Type B pancreatic cell (in vitro differentiated cells): Measurements from ENCODE around the gene VAMP4. TPM values are rescaled to one million over a fixed set of nuclear protein-coding genes. Genes with fewer than 3 reads are reported as not detected.

Experiments
- DNase-seq: peaks from one replicate; pipeline ENCODE4 v3.0.0; 2021; ENCODE audit warnings: mixed read lengths; ENCODE audit not compliant: unreplicated experiment; ENCODE audit errors: extremely low spot score
- H3K27ac Mint-ChIP-seq: 2 replicates; pipeline ENCODE4 v1.8.0; 2021; ENCODE audit warnings: mild to moderate bottlenecking, mixed read lengths
- H3K27me3 Mint-ChIP-seq: 2 replicates; pipeline ENCODE4 v1.8.0; 2021; ENCODE audit warnings: mixed read lengths
- H3K36me3 Mint-ChIP-seq: 2 replicates; pipeline ENCODE4 v1.8.0; 2021; ENCODE audit warnings: mixed read lengths
- H3K4me1 Mint-ChIP-seq: one replicate; pipeline ENCODE4 v1.8.0; 2021; ENCODE audit warnings: mixed read lengths; ENCODE audit not compliant: unreplicated experiment
- H3K4me3 Mint-ChIP-seq: 2 replicates; pipeline ENCODE4 v1.8.0; 2021; ENCODE audit warnings: mild to moderate bottlenecking, mixed read lengths
- H3K9me3 Mint-ChIP-seq: 2 replicates; pipeline ENCODE4 v1.8.0; 2021; ENCODE audit warnings: mixed read lengths
- long read RNA-seq: library from polyadenylated mRNA; unstranded; transcript quantifications from one replicate; pipeline ENCODE4 v2.0.0, GENCODE V29; 2020
- total RNA-seq: library from RNA; stranded (reverse); gene quantifications from 2 replicates; pipeline ENCODE4 v1.2.1, GENCODE V29; 2021; ENCODE audit warnings: low replicate concordance
- TF ChIP-seq, protein P1 (sequence below): fragments of 200-600 bp; sonication (generic); conservative IDR thresholded peaks from 2 replicates; pipeline ENCODE4 v1.5.0; 2021; ENCODE audit warnings: antibody characterized with exemption, mild to moderate bottlenecking

The VAMP4 gene, protein sequence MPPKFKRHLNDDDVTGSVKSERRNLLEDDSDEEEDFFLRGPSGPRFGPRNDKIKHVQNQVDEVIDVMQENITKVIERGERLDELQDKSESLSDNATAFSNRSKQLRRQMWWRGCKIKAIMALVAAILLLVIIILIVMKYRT
- 10.2 TPM in 2 replicates for total RNA-seq
- long read RNA-seq, full-length matches to known transcripts, result 6 of 11 reads
- long read RNA-seq, partial matches to known transcripts, result 1 of 11 reads
- long read RNA-seq, other reads (novel, unspliced or antisense), result 4 of 11 reads

DNA sequence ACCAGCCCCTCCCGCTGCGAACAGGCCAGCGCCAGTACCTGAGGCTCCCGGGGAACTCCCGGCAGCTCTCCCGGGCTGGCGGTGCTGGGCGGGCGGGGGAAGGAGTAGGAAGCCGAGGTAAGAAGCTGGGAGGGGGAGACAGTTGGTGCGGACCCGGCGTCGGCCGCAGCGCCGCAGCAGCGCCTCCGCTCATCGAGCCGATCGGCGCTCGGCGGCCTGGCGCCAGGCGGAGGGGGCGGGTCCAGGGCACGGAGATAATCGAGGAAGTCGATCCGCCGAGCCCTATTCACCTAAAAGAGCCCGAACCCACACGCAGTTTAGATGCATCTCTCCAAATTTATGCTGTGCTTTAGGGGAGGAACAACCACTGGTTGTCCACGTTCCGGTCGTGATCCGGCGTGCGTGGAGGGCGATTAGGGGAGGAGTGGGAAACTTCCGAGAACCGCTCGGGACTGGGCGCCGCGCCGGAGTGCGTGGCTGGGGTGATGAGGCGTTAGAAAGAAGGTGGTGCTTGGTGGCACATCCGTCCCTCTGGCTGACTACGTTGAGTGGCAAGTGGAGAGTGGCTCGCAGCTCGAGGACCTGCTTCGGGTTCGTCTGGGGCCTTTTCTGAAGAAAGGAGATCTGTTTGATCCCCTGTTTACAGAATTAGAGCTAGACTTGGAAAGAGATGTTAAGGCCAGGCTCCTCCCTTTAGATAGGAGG lies at the start of gene VAMP4:
Gene VAMP4 (minus strand): TSS at position 194 of the 705 bp plus-strand sequence. CDS start 3,651 bp downstream, outside the sequence.
- peak; percentile 83 for DNase-seq
- Mint-ChIP-seq H3K36me3 (peaks cover 4% of the 10 kb centered on the region), H3K9me3 (no peaks in the 10 kb centered on the region), H3K4me1 (peaks cover 39% of the 10 kb centered on the region), H3K27me3 (no peaks in the 10 kb centered on the region), H3K4me3 (peak within 1 kb of the TSS; percentile 100), H3K27ac (peak within 1 kb of the TSS; percentile 97)
- TF ChIP-seq, protein P1, sequence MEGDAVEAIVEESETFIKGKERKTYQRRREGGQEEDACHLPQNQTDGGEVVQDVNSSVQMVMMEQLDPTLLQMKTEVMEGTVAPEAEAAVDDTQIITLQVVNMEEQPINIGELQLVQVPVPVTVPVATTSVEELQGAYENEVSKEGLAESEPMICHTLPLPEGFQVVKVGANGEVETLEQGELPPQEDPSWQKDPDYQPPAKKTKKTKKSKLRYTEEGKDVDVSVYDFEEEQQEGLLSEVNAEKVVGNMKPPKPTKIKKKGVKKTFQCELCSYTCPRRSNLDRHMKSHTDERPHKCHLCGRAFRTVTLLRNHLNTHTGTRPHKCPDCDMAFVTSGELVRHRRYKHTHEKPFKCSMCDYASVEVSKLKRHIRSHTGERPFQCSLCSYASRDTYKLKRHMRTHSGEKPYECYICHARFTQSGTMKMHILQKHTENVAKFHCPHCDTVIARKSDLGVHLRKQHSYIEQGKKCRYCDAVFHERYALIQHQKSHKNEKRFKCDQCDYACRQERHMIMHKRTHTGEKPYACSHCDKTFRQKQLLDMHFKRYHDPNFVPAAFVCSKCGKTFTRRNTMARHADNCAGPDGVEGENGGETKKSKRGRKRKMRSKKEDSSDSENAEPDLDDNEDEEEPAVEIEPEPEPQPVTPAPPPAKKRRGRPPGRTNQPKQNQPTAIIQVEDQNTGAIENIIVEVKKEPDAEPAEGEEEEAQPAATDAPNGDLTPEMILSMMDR, result no peak

DNA sequence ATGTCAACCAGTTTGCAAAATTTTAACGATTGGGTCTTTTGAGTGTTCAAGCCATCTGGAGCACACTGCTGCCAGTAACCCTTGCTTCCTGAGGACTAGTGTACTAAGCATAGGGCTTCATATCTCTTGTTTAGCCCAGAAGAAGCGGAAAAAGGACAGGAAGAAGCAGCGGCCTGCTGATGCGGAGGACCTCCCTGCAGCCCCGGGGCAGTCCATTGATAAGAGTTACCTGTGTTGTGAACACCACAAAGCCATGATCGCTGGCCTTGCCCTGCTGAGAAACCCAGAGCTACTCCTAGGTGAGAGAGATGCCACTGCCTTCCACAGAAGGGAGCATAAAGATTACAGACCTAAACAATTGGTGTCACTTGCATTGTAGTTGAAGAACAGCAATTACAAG lies 48.5 kb upstream of the VAMP4 start:
- H3K4me1 Mint-ChIP-seq, result peaks cover under 1% of the 10 kb centered on the region
- no peak for DNase-seq
- TF ChIP-seq, protein P1, result no peak
- no peak overlapping the region for H3K27ac Mint-ChIP-seq
- no peak overlapping the region for H3K4me3 Mint-ChIP-seq
- peaks cover 30% of the 10 kb centered on the region for H3K36me3 Mint-ChIP-seq
- H3K27me3 Mint-ChIP-seq, result no peaks in the 10 kb centered on the region
- no peaks in the 10 kb centered on the region for H3K9me3 Mint-ChIP-seq

- Mint-ChIP-seq H3K4me3 (no peak overlapping the region), H3K27me3 (no peaks in the 10 kb centered on the region), H3K4me1 (peaks cover 11% of the 10 kb centered on the region), H3K36me3 (peaks cover 31% of the 10 kb centered on the region), H3K9me3 (no peaks in the 10 kb centered on the region), H3K27ac (no peak overlapping the region)
- DNase-seq, result no peak
- TF ChIP-seq, protein P1, result no peak
These were observed 46.8 kb upstream of the VAMP4 start for GRCh38 chr1:171788696-171789095.

GRCh38 chr1:171787686-171788480 lies 46.0 kb upstream of the VAMP4 start:
- no peaks in the 10 kb centered on the region for H3K27me3 Mint-ChIP-seq
- H3K4me1 Mint-ChIP-seq, result peaks cover 17% of the 10 kb centered on the region
- no peaks in the 10 kb centered on the region for H3K9me3 Mint-ChIP-seq
- no peak for DNase-seq
- H3K27ac Mint-ChIP-seq, result no peak overlapping the region
- H3K36me3 Mint-ChIP-seq, result peaks cover 34% of the 10 kb centered on the region
- TF ChIP-seq, protein P1, result no peak
- no peak overlapping the region for H3K4me3 Mint-ChIP-seq

- H3K27ac Mint-ChIP-seq, result no peak overlapping the region
- no peak for DNase-seq
- TF ChIP-seq, protein P1, result no peak
- H3K36me3 Mint-ChIP-seq, result peaks cover 36% of the 10 kb centered on the region
- H3K4me1 Mint-ChIP-seq, result peaks cover 27% of the 10 kb centered on the region
- no peaks in the 10 kb centered on the region for H3K9me3 Mint-ChIP-seq
- H3K4me3 Mint-ChIP-seq, result no peak overlapping the region
- H3K27me3 Mint-ChIP-seq, result no peaks in the 10 kb centered on the region
These were observed 44.7 kb upstream of the VAMP4 start for GRCh38 chr1:171786534-171786933.
